B cell (primary cell): ENCODE measurements around the gene PTGER3. TPM values are rescaled to one million over a fixed set of nuclear protein-coding genes. Genes with fewer than 3 reads are reported as not detected.

ENCODE experiments used
- ATAC-seq: fragments of 200-7000 bp; cut with Tn5 transposase; one replicate; pipeline ENCODE4 v1.10.0; 2021; ENCODE audit warnings: low read depth, mild to moderate bottlenecking, moderate number of reproducible peaks, moderate library complexity
- CTCF ChIA-PET: fragments of 350-600 bp; sonication (Branson Sonifier 250); formaldehyde crosslinking; loops from one replicate; lab custom pipeline; 2021; ENCODE audit warnings: antibody characterized with exemption, inconsistent platforms; lab: Charles Lee
- POLR2A ChIA-PET: fragments of 350-600 bp; sonication (Branson Sonifier 250); formaldehyde crosslinking; loops from one replicate; lab custom pipeline; 2021; ENCODE audit warnings: antibody characterized with exemption; lab: Charles Lee
- DNase-seq: peaks from one replicate; pipeline ENCODE4 v3.0.0; 2013
- H2AFZ ChIP-seq: 2 replicates; pipeline ENCODE4 v1.6.1; 2012; ENCODE audit warnings: mild to moderate bottlenecking, low read depth, low read length; ENCODE audit not compliant: insufficient read depth, poor library complexity, severe bottlenecking
- H3K27ac ChIP-seq, 2 donors: 1 replicate in 1 of 2; 2 replicates in 1 of 2; pipeline ENCODE4 v1.5.1; 2012 to 2013; ENCODE audit warnings: low read length in 2 of 2, mild to moderate bottlenecking in 2 of 2, moderate library complexity in 1 of 2
- H3K27me3 ChIP-seq, 4 experiments: fragments of 200-600 bp in 1 of 4; sonication (generic) in 1 of 4; replicated peaks in 1 of 4; 1 replicate in 2 of 4; 2 replicates in 2 of 4; pipeline versions ENCODE4 v1.6.1 to v1.7.0; 2013 to 2016; ENCODE audit warnings: low read length in 3 of 4, mild to moderate bottlenecking in 2 of 4, mixed read lengths in 1 of 4, moderate library complexity in 1 of 4; ENCODE audit not compliant: insufficient read depth in 4 of 4, control insufficient read depth in 3 of 4; ENCODE audit errors: control extremely low read depth in 1 of 4
- H3K36me3 ChIP-seq, 2 experiments: replicated peaks in 1 of 2; 1 replicate in 1 of 2; 2 replicates in 1 of 2; pipeline versions ENCODE4 v1.6.1 to v1.7.1; 2013; ENCODE audit warnings: low read length in 1 of 2; ENCODE audit not compliant: insufficient read depth in 2 of 2, control insufficient read depth in 1 of 2; ENCODE audit errors: control extremely low read depth in 1 of 2, extremely low read depth in 1 of 2
- H3K4me1 ChIP-seq, 2 donors: fragments of 200-600 bp in 1 of 2; sonication (generic) in 1 of 2; 1 replicate in 1 of 2; 2 replicates in 1 of 2; pipeline versions ENCODE4 v1.5.1 to v1.6.1; 2013 to 2017; ENCODE audit warnings: low read length in 2 of 2; ENCODE audit not compliant: control insufficient read depth in 2 of 2, insufficient read depth in 2 of 2
- H3K4me2 ChIP-seq: replicated peaks from 2 replicates; pipeline ENCODE3; 2012; ENCODE audit warnings: mild to moderate bottlenecking, low read depth, low read length; ENCODE audit not compliant: poor library complexity, severe bottlenecking
- H3K4me3 ChIP-seq, 5 experiments: fragments of 200-600 bp in 1 of 5; sonication (generic) in 1 of 5; 1 replicate in 3 of 5; 2 replicates in 2 of 5; pipeline versions ENCODE4 v1.5.1 to v1.7.0; 2011 to 2016; ENCODE audit warnings: low read length in 4 of 5, mild to moderate bottlenecking in 4 of 5, low read depth in 2 of 5, control low read depth in 1 of 5, moderate library complexity in 1 of 5; ENCODE audit not compliant: insufficient read depth in 1 of 5; ENCODE audit errors: control extremely low read depth in 1 of 5, extremely low read depth in 1 of 5
- H3K79me2 ChIP-seq: fragments of 200-600 bp; sonication (generic); one replicate; pipeline ENCODE4 v1.6.0; 2016; ENCODE audit warnings: low read length; ENCODE audit not compliant: control insufficient read depth, insufficient read depth
- H3K9ac ChIP-seq: fragments of 200-600 bp; sonication (generic); 2 replicates; pipeline ENCODE4 v1.6.1; 2017; ENCODE audit warnings: mild to moderate bottlenecking, low read length, moderate library complexity
- H3K9me3 ChIP-seq, 3 donors: one replicate each; pipeline versions ENCODE4 v1.6.1 to v1.7.1; 2013; ENCODE audit warnings: low read length in 2 of 3; ENCODE audit not compliant: control insufficient read depth in 2 of 3, insufficient read depth in 1 of 3; ENCODE audit errors: control extremely low read depth in 1 of 3
- H4K20me1 ChIP-seq: 2 replicates; pipeline ENCODE4 v1.6.0; 2012; ENCODE audit warnings: mild to moderate bottlenecking, low read length; ENCODE audit not compliant: insufficient read depth, control insufficient read depth, poor library complexity, severe bottlenecking
- H3K27ac Mint-ChIP-seq: one replicate; pipeline ENCODE4 v1.8.0; 2021; ENCODE audit warnings: mixed read lengths
- H3K27me3 Mint-ChIP-seq: one replicate; pipeline ENCODE4 v1.8.0; 2021; ENCODE audit warnings: mixed read lengths
- H3K4me1 Mint-ChIP-seq: one replicate; pipeline ENCODE4 v1.8.0; 2021; ENCODE audit warnings: mixed read lengths
- H3K4me3 Mint-ChIP-seq: one replicate; pipeline ENCODE4 v1.8.0; 2021; ENCODE audit warnings: mixed read lengths
- H3K9me3 Mint-ChIP-seq: one replicate; pipeline ENCODE4 v1.8.0; 2022; ENCODE audit warnings: mixed read lengths; ENCODE audit not compliant: insufficient read depth
- CTCF ChIP-seq: fragments of 200-600 bp; IDR thresholded peaks from one replicate; pipeline ENCODE4 v1.8.0; 2022; ENCODE audit warnings: antibody characterized with exemption, mild to moderate bottlenecking
- EZH2 ChIP-seq: IDR thresholded peaks from 2 replicates; pipeline ENCODE4 v1.6.1; 2012; ENCODE audit warnings: borderline replicate concordance, low read depth, mild to moderate bottlenecking, moderate library complexity, low read length; ENCODE audit not compliant: insufficient read depth, poor library complexity, severe bottlenecking
- WGBS: methylation state at CpG from one replicate; pipeline ENCODE4 v1.1.5; 2013; ENCODE audit warnings: missing lambda C conversion rate; ENCODE audit not compliant: insufficient coverage; 5-methylcytosine and 5-hydroxymethylcytosine counted together
- intact Hi-C: fragments of 100-400 bp; cut with micrococcal nuclease; formaldehyde crosslinking; loops from one replicate; pipeline ENCODE4 v1.10.0; 2022
- polyA plus RNA-seq: library from polyadenylated mRNA; depleted of rRNA; stranded (reverse); fragments of >200 nt; gene quantifications from 2 replicates; pipeline ENCODE4 v1.2.3, GENCODE V29; 2012
- total RNA-seq, 2 donors: library from RNA; stranded (reverse); fragments of 120-200 nt in 1 of 2; gene quantifications; 1 replicate in 1 of 2; 2 replicates in 1 of 2; pipeline versions ENCODE4 v1.2.3 to v1.2.4, GENCODE V29; 2013 to 2022

The PTGER3 gene
- total and polyA plus RNA-seq, 2 donors (not counting 1 experiment from before 2014, with no cell fraction given), result 0.27 TPM; not detected in 1

GRCh38 chr1:71087713-71088112, 40.1 kb upstream of the PTGER3 start:
- no CpG with 5 or more reads among the region's 1 CpG for WGBS
- no peak overlapping the region for H3K4me2 ChIP-seq
- H3K9ac ChIP-seq, result no peak overlapping the region
- no peak overlapping the region for H2AFZ ChIP-seq
- H3K27me3 ChIP-seq, result peaks cover 0 to 24% (median 6%) of the 10 kb centered on the region in 4 experiments
- no peaks in the 10 kb centered on the region for H3K9me3 Mint-ChIP-seq
- CTCF ChIA-PET, result no interaction called here
- DNase-seq (no peak), ATAC-seq (no peak)
- no peak overlapping the region for H3K4me3 ChIP-seq
- no peaks in the 10 kb centered on the region for H4K20me1 ChIP-seq
- TF ChIP-seq EZH2 (no peak), CTCF (no peak)
- no peaks in the 10 kb centered on the region for H3K36me3 ChIP-seq
- no peaks in the 10 kb centered on the region for H3K4me1 Mint-ChIP-seq
- peaks cover 48% of the 10 kb centered on the region for H3K27me3 Mint-ChIP-seq
- no peak overlapping the region for H3K27ac Mint-ChIP-seq
- H3K9me3 ChIP-seq, result peaks cover 0 to 1% (median 0%) of the 10 kb centered on the region in 3 donors
- POLR2A ChIA-PET, result no interaction called here
- intact Hi-C loops, result no loop called here
- H3K27ac ChIP-seq, result no peak overlapping the region
- no peak overlapping the region for H3K4me3 Mint-ChIP-seq
- no peaks in the 10 kb centered on the region for H3K4me1 ChIP-seq
- H3K79me2 ChIP-seq, result no peaks in the 10 kb centered on the region

- Mint-ChIP-seq H3K4me3 (no peak overlapping the region), H3K27ac (no peak overlapping the region), H3K9me3 (peaks cover under 1% of the 10 kb centered on the region), H3K27me3 (peaks cover 49% of the 10 kb centered on the region), H3K4me1 (no peaks in the 10 kb centered on the region)
- CTCF ChIA-PET, result no interaction called here
- H2AFZ ChIP-seq, result no peak overlapping the region
- H4K20me1 ChIP-seq, result no peaks in the 10 kb centered on the region
- H3K9me3 ChIP-seq, result peaks cover 0 to 1% (median 0%) of the 10 kb centered on the region in 3 donors
- POLR2A ChIA-PET, result no interaction called here
- H3K27me3 ChIP-seq, result peaks cover 0 to 24% (median 6%) of the 10 kb centered on the region in 4 experiments
- no peak overlapping the region for H3K4me2 ChIP-seq
- no peaks in the 10 kb centered on the region for H3K4me1 ChIP-seq
- intact Hi-C loops, result no loop called here
- H3K9ac ChIP-seq, result no peak overlapping the region
- ATAC-seq (no peak), DNase-seq (no peak)
- H3K27ac ChIP-seq, result no peak overlapping the region
- no peak overlapping the region for H3K4me3 ChIP-seq
- no peaks in the 10 kb centered on the region for H3K36me3 ChIP-seq
- no peak for TF ChIP-seq CTCF
- no peak for TF ChIP-seq EZH2
- no peaks in the 10 kb centered on the region for H3K79me2 ChIP-seq
Measured at GRCh38 chr1:71087060-71087459, 39.4 kb upstream of the PTGER3 start.
